GM23248 (cell line): ENCODE data around the gene ZBED3.

Source experiments
- EZH2 ChIP-seq: fragments of 200-600 bp; sonication (generic); IDR thresholded peaks from 2 replicates; pipeline ENCODE4 v1.6.1; 2018; ENCODE audit warnings: antibody characterized with exemption, mild to moderate bottlenecking; ENCODE audit not compliant: insufficient read depth, poor library complexity, severe bottlenecking
- EZH2phosphoT487 ChIP-seq: fragments of 200-600 bp; sonication (generic); IDR thresholded peaks from 2 replicates; pipeline ENCODE4 v1.6.1; 2018; ENCODE audit warnings: antibody characterized with exemption, moderate library complexity, mild to moderate bottlenecking, low read depth; ENCODE audit not compliant: insufficient read depth

GRCh38 chr5:77076961-77077828 is 9.9 kb downstream of the ZBED3 start:
- TF ChIP-seq EZH2phosphoT487 (no peak), EZH2 (no peak)
